COLO668 (cell line): ENCODE measurements around the gene KCNQ1OT1.

Experiments
- DNase-seq: peaks from one replicate; lab custom pipeline; 2025; ENCODE audit not compliant: unreplicated experiment; lab: John Stamatoyannopoulos, UW

KCNQ1OT1 gene

GRCh38 chr11:2699531-2700414 is at the start of gene KCNQ1OT1:
KCNQ1OT1 (minus strand) TSS chr11:2699994.
- DNase-seq, result peak; percentile 79

GRCh38 chr11:2748814-2749554 is 49.2 kb upstream of the KCNQ1OT1 start:
- no peak for DNase-seq

- DNase-seq, result no peak
Measured at GRCh38 chr11:2748061-2748813, 48.4 kb upstream of the KCNQ1OT1 start.

- no peak for DNase-seq
Measured at GRCh38 chr11:2747248-2748027, 47.6 kb upstream of the KCNQ1OT1 start.

GRCh38 chr11:2746401-2747247 is 46.8 kb upstream of the KCNQ1OT1 start:
- no peak for DNase-seq

- no peak for DNase-seq
Measured at GRCh38 chr11:2745511-2745910, 45.7 kb upstream of the KCNQ1OT1 start.

GRCh38 chr11:2744166-2744565 is 44.4 kb upstream of the KCNQ1OT1 start:
- no peak for DNase-seq

GRCh38 chr11:2743427-2744110 is 43.8 kb upstream of the KCNQ1OT1 start:
- no peak for DNase-seq

- peak; percentile 19 for DNase-seq
Measured at GRCh38 chr11:2742611-2743426, 43.0 kb upstream of the KCNQ1OT1 start.

GRCh38 chr11:2742201-2742600 is 42.4 kb upstream of the KCNQ1OT1 start:
- no peak for DNase-seq

- no peak for DNase-seq
Measured at GRCh38 chr11:2741377-2742131, 41.8 kb upstream of the KCNQ1OT1 start.

- no peak for DNase-seq
Measured at GRCh38 chr11:2741006-2741376, 41.2 kb upstream of the KCNQ1OT1 start.

- DNase-seq, result no peak
Measured at GRCh38 chr11:2740275-2740940, 40.6 kb upstream of the KCNQ1OT1 start.

GRCh38 chr11:2739531-2740274 is 39.9 kb upstream of the KCNQ1OT1 start:
- DNase-seq, result no peak

- no peak for DNase-seq
Measured at GRCh38 chr11:2738551-2739431, 39.0 kb upstream of the KCNQ1OT1 start.
